Head of caudate nucleus (tissue), 42 donors: Measurements from ENCODE around the gene TBC1D3B.
"Not testable (repeated sequence)": the region's sequence is repeated elsewhere in the genome, so short reads cannot be mapped to it uniquely, and the experiment has no call there.

ENCODE experiments used
- DNase-seq, 42 donors: peaks; one replicate each; pipeline versions ENCODE4 v3.0.0 to v3.0.0-alpha.2; 2020 to 2021; ENCODE audit warnings: mixed read lengths in 7 of 42
- intact Hi-C: fragments of 100-400 bp; cut with DNase I; formaldehyde crosslinking; loops from one replicate; pipeline ENCODE4 v1.15.0; 2022

TBC1D3B gene

DNA sequence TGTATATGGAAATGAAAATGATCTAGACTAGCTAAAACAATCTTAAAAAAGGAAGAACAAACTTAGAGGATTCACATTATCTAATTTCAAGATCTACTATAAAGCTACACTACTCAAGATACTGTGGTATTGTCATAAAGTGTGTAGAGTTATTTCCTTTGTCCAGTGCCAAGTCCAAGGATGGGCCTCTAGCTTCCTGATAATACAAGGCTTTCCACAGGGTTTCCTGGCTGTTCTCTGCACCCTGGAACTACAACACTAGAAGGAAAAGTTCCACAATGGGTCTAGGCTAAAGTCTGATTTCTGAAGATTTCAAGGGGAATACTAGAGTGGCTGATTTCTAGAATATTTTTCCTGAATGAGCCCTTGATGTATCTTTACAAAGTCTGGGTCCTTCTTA lies 34.2 kb downstream of the TBC1D3B start:
- DNase-seq: no peak

GRCh38 chr17:36136439-36136838 lies 40.0 kb downstream of the TBC1D3B start:
- no peak for DNase-seq
- intact Hi-C loops: no loop called here

More for the DNA sequence above, 34.2 kb downstream of the TBC1D3B start:
- intact Hi-C loops: no loop called here

DNA sequence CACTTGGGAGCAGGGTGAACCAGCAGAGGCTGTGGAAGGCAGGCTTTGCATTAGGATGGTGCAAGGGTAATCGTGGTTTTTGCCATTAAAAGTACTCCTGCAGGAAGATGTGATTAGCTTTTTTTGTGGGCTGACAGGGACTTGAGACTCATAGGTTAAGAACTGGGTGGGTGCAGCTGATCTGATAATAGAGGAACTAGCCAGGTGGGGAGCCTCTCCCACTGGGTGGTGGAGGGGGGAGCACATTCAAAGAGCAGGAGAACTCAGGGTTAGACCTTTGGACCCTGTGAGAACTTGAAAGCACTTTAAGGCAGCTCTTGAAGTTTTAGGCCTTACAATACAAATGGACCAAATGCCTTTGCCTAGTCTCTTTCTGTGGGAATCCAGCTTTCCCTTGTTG lies 40.4 kb downstream of the TBC1D3B start:
- intact Hi-C loops: no loop called here
- DNase-seq: no peak

- intact Hi-C loops: no loop called here
These were observed 41.0 kb downstream of the TBC1D3B start for GRCh38 chr17:36135465-36135864.

DNA sequence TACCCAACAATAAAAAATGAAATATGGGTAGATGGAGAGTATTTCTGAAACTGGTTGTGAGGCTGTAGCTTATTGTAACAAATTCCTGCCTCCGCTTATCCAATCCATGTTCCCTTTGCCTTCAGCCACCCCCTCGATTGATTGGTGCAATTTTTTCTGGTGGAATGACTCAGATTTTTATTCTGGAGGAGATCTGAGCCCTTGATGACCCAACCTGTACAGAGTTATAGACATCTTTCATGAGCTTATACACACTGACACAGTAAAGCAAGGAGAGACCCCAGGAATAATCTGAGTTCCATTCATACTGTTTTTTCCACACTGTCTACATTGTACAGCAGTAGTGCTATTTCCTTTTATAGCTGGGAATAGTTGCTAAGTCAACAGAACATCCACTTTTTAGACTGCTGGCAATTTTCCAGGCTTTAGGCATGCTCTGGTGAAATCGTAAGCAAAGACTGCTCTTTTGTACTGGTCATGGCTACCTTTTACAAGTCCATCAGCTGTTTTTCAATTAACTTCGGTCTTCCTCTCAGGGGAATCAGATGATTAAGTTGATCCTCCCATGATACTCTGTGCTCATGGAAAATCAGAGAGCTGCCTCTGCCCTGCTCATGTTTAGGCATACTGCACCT lies 42.7 kb downstream of the TBC1D3B start:
- DNase-seq: no peak
- intact Hi-C loops: no loop called here

More at GRCh38 chr17:36135465-36135864, 41.0 kb downstream of the TBC1D3B start:
- DNase-seq: no peak

DNA sequence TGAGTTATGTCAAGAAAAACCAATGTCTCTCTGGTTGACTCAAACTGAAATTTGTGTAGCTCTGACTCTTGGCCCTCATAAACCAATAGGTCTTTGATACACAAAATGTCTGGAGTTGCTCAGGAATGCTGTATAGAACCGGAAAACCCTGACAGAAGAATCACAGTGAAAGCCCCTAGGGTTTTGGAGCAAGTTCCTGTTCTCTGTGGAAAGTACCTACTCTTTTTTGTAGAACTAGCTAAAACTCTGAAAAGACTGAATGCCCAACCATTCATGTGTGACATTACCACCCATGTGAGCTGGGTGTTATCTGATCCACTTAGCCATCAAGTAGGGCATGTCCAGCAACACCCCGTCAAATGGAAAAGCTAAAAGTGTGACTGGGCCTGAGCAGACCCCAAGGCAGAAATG lies 44.0 kb downstream of the TBC1D3B start:
- intact Hi-C loops: no loop called here
- DNase-seq: no peak

DNA sequence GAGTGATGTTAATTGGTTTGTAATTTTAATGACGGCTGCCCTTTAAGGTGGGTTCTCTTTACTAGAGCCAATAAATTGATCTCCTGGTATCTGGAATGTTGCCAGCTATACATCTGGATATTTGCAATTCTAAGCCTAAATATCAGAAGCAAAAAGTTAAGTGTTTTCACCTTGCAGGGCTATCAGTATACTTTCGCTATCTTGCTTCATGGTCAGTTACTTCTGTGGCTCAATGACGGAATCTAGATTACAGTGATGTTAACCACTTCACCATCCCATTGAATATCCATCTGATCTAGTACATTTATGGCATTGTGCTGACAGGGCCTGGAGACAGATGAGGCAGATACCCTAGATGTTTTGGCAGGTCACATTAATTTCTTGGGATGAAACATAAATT lies 44.5 kb downstream of the TBC1D3B start:
- no peak for DNase-seq
- intact Hi-C loops: no loop called here

DNA sequence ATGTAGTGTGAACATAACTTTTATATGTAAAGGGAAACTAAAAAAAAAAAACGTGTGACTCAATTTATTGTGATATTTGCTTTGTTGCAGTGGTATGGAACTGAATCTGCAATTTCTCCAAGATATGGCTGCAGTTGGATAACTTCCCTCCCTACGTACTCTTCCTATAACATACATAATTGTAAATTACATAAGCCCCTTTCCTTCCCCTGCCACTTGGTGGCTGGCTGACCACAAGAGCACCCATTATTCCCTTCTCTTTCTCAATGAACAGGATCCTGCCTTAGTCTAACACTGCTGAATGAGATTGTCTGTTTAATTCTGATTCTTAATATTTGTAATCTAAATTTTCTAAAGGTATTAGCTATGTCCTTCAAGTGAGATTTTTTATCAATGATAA lies 45.0 kb downstream of the TBC1D3B start:
- DNase-seq: no peak
- intact Hi-C loops: no loop called here

- no peak for DNase-seq
- intact Hi-C loops: no loop called here
These were observed 46.1 kb downstream of the TBC1D3B start for GRCh38 chr17:36130346-36130745.

DNA sequence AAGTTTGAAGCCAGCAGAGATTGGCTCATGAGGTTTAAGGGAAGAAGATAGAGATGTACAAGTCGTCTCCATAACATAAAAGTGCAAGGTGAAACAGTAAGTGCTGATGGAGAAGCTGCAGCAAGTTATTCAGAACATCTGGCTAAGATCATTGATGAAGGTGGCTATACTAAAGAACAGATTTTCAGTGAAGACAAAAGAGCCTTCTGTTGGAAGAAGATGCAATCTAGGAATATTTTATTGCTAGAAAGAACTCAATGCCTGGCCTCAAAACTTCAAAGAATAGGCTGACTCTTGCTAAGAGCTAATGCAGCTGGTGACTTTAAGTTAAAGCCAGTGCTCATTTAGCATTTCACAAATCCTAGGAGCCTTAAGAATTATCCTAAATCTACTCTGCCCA lies 46.8 kb downstream of the TBC1D3B start:
- no peak for DNase-seq
- intact Hi-C loops: no loop called here

- DNase-seq: no peak
- intact Hi-C loops: no loop called here
These were observed 47.9 kb downstream of the TBC1D3B start for GRCh38 chr17:36128411-36128978.

- intact Hi-C loops: no loop called here
- DNase-seq: no peak
These were observed 48.5 kb downstream of the TBC1D3B start for GRCh38 chr17:36127911-36128310.

- intact Hi-C loops: no loop called here
These were observed 49.1 kb downstream of the TBC1D3B start for GRCh38 chr17:36127199-36127893.

DNA sequence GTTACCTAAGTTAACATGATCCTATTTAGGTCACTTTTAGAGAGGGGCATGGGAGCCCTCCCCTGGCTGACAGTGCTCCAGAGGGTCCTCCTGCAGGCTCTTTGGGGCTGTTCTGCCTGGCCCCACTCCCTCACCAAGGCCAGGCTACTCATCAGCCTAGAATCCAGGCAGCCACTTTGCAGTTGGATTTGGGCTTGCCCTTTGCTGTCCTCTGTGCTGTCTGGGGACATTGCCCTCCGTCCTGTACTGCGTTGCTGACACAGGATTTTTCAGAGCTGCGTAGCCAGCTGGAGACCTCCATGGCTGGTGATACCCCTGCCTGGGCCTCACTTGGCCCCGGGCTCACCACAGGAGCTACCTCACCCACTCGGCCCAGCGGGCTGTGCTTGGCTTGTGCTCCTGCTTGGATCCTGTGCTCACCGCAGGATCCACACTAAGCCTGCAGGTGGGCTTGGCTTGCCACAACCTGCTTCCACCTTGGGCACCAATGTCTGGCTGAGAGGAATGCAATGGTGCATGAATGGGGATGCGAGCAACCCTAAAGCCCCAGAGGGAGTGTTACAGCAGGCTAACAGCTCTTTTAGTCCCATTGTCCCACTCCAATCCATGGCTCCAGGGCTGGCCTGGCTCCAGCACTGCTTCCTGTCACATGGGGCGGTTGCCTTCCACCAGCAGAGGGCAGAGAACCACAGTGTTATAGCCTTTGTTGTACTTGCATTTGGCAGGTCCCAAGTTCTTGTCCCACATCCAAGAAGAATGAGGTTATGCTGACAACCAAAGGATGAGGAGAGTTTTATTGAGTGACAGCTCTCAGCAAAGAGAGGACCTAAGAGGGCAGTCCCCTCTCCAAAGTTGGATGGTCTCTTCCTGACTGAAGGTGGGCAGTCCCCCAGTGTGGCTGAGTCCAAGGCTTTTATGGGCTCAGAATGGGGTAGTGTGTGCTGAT lies 51.3 kb downstream of the TBC1D3B start:
- intact Hi-C loops: no loop called here
- no peak for DNase-seq

More at GRCh38 chr17:36127199-36127893, 49.1 kb downstream of the TBC1D3B start:
- DNase-seq: no peak

DNA sequence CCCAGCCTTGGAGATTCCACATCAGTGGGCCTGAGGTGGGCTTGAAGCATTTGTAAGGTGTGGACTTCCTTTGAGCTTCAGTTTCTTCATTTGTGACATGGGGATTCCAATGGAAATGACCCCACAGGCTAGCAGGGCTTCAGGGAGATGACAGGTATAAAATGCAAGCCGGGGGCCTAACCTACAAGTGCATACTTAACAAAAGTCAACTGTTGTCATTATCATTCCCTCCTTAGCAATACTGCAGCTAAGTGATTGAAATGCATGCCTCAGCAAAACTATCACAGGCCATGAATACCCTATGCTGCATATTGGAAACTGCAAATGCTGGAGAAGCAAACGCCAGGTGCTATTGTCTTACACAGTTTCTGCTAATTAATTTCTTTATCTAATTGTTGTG lies 53.0 kb downstream of the TBC1D3B start:
- intact Hi-C loops: no loop called here
- no peak for DNase-seq

GRCh38 chr17:36121099-36121498 lies 55.3 kb downstream of the TBC1D3B start:
- DNase-seq, intact Hi-C loops: not testable (repeated sequence)

DNA sequence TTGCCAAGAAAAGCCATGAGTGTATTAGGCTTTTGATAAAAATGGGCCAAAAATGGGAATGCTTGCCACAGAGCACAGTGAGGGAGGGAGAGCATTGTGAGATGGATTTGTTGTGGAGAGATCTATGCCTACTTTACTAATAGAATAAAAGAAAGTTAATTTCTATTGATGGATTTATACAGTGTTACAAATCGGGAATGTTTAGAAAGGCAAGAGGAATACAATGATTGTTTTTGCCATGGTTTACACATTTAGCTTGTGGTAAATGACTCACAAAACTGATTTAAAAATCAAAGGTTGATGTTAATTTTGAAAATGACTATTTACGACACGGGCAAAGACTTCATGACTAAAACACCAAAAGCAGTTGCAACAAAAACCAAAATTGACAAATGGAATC lies 56.2 kb downstream of the TBC1D3B start:
- intact Hi-C loops: no loop called here
- DNase-seq: no peak

- DNase-seq: no peak
These were observed 57.7 kb downstream of the TBC1D3B start for GRCh38 chr17:36118477-36119353.

More at GRCh38 chr17:36118477-36119353, 57.7 kb downstream of the TBC1D3B start:
- intact Hi-C loops: no loop called here
